ENCODE data around the gene RNF150. TPM values are rescaled to one million over a fixed set of nuclear protein-coding genes. Genes with fewer than 3 reads are reported as not detected.
"Not testable (repeated sequence)": the region's sequence is repeated elsewhere in the genome, so short reads cannot be mapped to it uniquely, and the experiment has no call there.

RNF150 gene
- total RNA-seq, 1 donor from 2014 or later = 0.13 TPM

GRCh38 chr4:141078871-141079270 is 54.4 kb downstream of the RNF150 start:
- DNase-seq (ENCODE audit: low read depth in 2 of 2) = no peak

GRCh38 chr4:141077611-141078225 is 55.6 kb downstream of the RNF150 start:
- no peak for DNase-seq (ENCODE audit: low read depth in 2 of 2)

GRCh38 chr4:141075553-141075952 is 57.7 kb downstream of the RNF150 start:
- no peak for DNase-seq (ENCODE audit: low read depth in 2 of 2)

GRCh38 chr4:141074098-141074878 is 59.0 kb downstream of the RNF150 start:
- DNase-seq (ENCODE audit: low read depth in 2 of 2) = no peak

- DNase-seq (ENCODE audit: low read depth in 2 of 2) = no peak
Measured at GRCh38 chr4:141066690-141067089, 66.6 kb downstream of the RNF150 start.

GRCh38 chr4:141065872-141066271 is 67.4 kb downstream of the RNF150 start:
- no peak for DNase-seq (ENCODE audit: low read depth in 2 of 2)

DNA sequence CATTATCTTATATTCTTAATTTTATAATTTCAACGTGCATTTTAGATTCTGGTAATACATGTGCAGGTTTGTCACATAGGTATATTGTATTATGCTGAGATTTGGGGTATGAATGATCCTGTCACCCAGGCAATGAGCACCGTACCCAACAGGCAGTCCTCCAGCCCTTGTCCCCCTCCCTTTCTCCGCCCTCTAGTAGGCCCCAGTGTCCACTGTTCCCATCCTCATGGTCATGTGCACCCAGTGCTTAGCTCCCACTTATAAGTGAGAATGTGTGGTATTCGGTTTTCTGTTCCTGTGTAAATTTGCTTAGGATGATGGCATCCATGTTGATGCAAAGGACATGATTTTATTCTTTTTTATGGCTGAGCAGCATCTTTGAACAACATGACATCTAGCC is 70.6 kb downstream of the RNF150 start:
- no peak for DNase-seq (ENCODE audit: low read depth in 2 of 2)

- DNase-seq (ENCODE audit: low read depth in 2 of 2) = no peak
Measured at GRCh38 chr4:141058591-141059512, 74.4 kb downstream of the RNF150 start.

GRCh38 chr4:141057582-141057981 is 75.7 kb downstream of the RNF150 start:
- DNase-seq (ENCODE audit: low read depth in 2 of 2) = no peak

- DNase-seq (ENCODE audit: low read depth in 2 of 2) = no peak
Measured at GRCh38 chr4:141056473-141056872, 76.8 kb downstream of the RNF150 start.

DNA sequence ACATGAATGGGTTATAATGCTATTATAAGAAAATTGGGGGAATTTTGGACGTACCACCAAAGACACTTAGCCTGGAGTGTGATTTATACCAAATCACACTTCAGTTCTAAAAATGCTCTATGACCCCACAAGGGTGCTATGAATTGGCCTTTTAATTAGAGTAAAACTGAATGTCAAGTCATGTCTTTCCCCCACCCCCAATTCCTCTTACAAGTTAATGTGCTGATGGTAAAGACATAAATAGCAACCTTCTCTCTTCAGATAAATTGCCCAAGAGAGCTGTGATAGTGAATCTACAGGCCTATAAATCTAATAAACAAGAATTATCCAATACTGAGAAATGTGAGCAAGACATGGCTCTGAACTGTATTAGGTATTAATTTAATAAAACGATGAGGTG is 78.8 kb downstream of the RNF150 start:
- DNase-seq (ENCODE audit: low read depth in 2 of 2) = no peak

GRCh38 chr4:141050999-141051398 is 82.3 kb downstream of the RNF150 start:
- DNase-seq (ENCODE audit: low read depth in 2 of 2) = not testable (repeated sequence)

GRCh38 chr4:141047228-141047884 is 85.9 kb downstream of the RNF150 start:
- DNase-seq (ENCODE audit: low read depth in 2 of 2) = no peak

GRCh38 chr4:141046255-141046654 is 87.0 kb downstream of the RNF150 start:
- DNase-seq (ENCODE audit: low read depth in 2 of 2) = no peak

GRCh38 chr4:141045848-141046247 is 87.4 kb downstream of the RNF150 start:
- DNase-seq (ENCODE audit: low read depth in 2 of 2) = no peak

GRCh38 chr4:141041021-141041476 is 92.2 kb downstream of the RNF150 start:
- DNase-seq (ENCODE audit: low read depth in 2 of 2) = no peak

DNA sequence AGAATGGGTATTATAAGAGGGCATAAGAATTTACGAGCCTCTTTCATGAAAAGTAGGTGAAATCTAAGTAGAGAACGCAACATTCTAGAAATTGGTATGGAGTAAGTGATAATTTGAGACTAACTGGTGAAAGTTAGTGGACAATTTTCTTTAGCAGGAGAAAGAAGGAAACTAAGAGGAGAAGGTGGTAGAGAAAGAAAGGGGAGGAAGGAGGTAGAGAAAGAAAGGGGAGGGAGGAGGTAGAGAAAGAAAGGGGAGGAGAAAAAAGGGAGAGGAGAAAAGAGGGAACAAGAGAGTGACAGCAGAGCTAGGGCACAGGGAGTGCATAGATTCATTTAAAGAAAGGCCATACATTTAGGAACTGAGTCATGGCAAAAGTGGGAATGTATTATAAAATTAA is 94.1 kb downstream of the RNF150 start:
- no peak for DNase-seq (ENCODE audit: low read depth in 2 of 2)

DNA sequence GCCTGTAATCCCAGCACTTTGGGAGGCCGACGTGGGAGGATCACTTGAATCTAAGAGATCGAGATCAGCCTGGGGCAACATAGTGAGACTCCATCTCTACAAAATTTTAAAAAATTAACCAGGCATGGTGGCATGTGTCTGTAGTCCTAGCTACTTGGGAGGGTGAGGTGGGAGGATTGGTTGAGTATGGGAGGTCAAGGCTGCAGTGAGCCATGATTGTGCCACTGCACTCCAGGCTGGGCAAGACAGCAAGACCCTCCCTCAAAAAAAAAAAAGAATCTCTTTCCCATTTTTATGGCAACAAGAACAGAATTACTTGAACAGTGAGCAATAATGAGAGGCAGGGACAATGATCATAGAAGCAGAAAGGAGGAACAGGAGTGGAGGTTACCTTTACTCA is 94.8 kb downstream of the RNF150 start:
- no peak for DNase-seq (ENCODE audit: low read depth in 2 of 2)

DNA sequence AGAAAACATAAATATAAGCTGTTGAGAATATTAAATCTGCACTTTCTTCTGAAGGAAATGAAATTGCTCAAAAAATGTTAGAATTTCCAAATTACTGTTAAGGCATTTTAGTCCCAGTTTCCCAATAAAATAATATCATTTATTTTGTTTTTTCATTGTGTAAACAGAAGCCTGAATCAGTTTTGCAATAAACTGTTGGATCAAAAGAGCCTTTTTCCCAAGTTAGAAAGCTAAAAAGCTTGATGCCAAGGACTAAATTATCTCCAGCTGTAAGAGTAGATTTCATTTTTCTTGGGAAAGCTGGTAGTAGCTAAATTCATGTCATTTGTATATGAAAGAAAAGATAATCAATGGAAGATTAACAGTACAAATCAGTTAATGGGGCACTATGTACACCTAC is 95.8 kb downstream of the RNF150 start:
- DNase-seq (ENCODE audit: low read depth in 2 of 2) = no peak

DNA sequence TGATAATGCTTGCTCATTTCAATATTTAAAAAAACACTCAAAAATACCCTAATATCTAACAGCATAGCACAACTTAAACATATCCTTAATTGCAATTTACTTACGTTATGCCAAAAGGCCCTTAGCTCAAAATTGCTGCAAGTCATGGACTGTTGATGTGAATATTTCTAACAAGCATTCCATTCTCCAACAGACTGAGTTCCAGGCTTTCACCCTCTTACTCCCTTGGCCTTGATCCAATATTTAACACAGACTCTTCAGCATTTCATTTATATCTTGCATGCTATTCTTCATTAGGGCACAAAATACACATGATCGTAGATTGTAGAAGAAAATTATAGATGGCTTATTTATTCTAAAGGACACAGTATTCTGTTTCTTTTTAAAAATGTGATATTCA is 96.5 kb downstream of the RNF150 start:
- DNase-seq (ENCODE audit: low read depth in 2 of 2) = no peak

DNA sequence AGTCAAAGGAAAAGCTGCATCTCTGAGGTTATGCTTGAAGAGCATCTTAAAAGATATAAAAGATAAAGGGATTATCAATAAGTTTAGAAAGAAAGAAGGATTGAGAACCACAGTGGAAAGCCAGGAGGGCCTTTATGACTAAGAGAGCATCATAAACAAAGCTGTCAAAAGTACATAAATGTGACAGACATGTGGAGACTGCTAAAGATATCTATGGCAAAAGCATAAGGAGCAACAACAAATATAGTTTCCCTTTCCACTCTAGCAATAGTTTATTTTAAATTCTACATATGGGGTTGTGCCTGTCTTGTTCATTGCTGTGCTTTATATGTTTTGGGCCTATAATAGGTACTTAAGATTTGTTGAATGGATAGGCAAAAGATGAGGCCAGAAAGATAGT is 97.3 kb downstream of the RNF150 start:
- no peak for DNase-seq (ENCODE audit: low read depth in 2 of 2)

All from dermis microvascular lymphatic vessel endothelial cell (primary cell).